RPMI7951 (cell line): ENCODE measurements around the gene KRTAP12-2. TPM values are rescaled to one million over a fixed set of nuclear protein-coding genes. Genes with fewer than 3 reads are reported as not detected.
"Not testable (repeated sequence)": the region's sequence is repeated elsewhere in the genome, so short reads cannot be mapped to it uniquely, and the experiment has no call there.

Experiments used
- DNase-seq: peaks from one replicate; pipeline ENCODE4 v3.0.0-alpha.2; 2012; ENCODE audit warnings: low read depth
- total RNA-seq: library from RNA; depleted of rRNA; stranded (reverse); fragments of >200 nt; shearing (Covaris generic); gene quantifications from 2 replicates; pipeline ENCODE4 v1.2.3, GENCODE V29; 2014

The KRTAP12-2 gene
- total RNA-seq, 1 experiment from 2014 or later: not detected

DNA sequence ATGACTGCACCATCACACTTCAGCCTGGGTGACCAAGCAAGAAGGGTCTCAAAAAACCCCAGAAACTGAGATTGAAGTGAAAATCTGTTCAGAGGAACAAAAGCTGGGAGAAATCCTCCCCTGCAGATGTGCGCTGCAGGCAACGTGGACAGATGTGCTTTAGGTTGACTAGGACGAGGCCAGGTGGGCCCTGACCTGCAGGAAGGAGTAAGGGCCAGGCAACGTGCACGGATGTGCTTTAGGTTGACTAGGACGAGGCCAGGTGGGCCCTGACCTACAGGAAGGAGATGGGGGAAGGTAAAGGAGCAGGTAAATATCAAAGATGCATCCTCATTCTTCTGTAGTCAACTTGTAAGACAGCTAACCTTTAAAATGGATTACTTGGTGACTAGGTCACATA, 17.8 kb upstream of the KRTAP12-2 start:
- no peak for DNase-seq

DNA sequence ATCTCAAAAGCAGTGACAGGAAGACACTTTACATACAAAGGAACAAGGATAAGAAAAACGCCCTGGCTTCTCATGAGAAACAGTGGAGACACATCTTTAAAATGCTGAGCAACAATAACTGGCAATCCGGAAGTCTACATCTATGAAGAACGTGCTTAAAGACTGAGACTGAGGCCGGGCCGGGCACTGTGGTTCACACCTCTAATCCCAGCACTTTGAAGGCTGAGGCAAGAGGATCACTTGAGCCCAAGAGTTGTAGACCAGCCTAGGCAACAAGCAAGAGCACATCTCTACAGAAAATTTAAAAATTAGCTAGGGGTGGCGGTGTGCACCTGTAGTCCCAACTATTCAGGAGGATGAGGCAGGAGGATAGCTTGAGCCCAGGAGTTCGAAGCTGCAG, 17.4 kb upstream of the KRTAP12-2 start:
- no peak for DNase-seq

DNA sequence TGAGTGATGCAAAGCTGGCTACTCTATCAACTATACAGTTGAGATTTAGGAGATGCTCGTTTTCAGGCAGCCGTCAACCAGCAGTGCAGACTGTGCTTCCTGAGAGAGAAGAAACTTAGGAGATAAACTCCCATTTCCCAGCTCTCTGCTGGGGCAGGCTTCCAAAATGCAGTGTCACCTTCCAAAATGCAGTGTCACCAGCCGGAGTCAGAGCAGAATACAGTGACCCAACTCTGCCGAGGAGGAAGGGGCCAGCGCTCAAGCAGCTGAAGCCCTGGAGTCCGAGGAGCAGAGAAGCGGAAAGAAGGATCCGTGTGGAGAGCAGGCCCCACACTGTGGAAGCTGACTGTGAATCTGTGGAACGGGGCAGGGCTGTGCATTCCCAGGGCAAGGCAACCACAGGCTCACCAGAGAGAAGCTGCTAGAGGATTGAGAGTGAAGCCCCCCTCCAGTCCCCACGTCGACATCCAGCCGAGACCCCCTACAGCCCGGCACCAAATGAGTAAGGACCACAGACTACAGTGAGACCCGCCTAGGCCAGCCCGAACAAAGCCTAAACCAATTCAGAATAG, 15.9 kb upstream of the KRTAP12-2 start:
- no peak for DNase-seq

DNA sequence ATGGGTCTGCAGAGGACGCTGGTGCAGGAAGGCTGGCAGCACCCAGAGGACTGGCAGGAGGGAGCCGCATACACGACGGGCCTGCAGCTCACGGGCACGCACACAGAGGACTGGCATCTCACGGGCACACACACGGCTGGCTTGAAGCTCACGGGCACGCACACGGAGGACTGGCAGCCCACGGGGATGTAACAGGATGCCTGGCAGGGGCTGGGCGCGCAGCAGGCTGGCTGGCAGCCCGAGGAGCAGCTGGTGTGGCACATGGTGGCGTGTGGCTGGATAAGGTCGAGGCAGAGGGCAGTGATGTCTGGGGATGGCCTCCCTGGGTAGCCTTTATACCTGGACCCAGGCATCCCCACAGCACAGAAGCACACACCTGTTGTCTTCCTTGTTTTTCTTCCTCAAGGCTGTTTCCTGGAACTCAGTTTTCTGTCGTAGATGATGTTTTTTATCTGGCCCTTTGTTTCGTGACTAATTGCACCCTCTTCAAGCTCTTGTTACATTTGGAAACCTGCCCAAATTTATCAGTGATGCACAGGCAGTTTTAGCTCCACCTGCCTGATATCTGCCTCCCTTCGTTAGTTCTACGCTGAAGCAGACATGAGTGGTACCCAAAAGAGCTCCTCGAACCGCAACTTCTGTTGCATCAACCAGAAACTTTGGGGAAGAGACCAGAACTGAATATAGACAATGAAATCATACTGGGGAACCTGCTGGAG, 15.3 kb upstream of the KRTAP12-2 start, which contains the start of gene KRTAP12-1:
Gene KRTAP12-1, minus strand, starts transcription at position 303 of the 719 bp plus-strand sequence. Its CDS starts 40 bp downstream, at position 263.
- DNase-seq: no peak

DNA sequence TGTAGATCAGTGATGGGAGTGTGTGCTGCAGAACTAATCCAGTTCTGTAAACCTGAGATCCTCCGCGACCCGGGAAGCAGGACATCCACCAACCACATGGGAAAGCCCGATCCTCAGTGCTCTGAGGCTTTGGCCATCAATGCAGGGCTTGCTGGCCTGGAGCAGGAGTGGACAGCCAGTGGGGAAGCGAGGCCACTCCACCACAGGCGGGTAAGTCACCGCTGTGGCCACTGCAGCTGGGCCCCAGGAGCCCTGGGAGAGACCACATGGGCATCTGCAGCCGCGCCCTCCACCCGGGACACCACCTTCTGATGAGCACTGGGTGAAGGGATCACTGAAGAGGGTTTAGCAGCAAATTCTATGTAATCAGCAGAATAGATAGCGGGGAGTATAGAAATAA, 14.4 kb upstream of the KRTAP12-2 start:
- no peak for DNase-seq

DNA sequence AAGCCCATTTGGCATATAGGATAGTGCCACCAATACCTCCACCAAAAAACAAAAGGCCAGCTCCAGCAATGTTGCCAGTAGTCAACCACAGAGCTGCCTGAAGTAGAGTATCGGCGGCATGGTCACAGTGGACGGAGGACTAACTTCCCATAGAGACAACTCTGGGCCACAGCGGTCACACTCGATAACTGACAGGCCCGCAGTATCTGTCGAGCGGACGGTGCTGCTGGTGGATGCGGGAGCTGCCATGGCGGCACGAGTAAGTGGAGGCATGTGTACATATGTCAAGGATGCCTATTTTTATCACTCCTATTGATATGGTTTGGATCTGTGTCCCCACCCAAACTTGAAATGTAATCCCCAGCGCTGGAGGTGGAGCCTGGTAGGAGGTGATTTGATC, 11.2 kb upstream of the KRTAP12-2 start:
- DNase-seq: no peak

DNA sequence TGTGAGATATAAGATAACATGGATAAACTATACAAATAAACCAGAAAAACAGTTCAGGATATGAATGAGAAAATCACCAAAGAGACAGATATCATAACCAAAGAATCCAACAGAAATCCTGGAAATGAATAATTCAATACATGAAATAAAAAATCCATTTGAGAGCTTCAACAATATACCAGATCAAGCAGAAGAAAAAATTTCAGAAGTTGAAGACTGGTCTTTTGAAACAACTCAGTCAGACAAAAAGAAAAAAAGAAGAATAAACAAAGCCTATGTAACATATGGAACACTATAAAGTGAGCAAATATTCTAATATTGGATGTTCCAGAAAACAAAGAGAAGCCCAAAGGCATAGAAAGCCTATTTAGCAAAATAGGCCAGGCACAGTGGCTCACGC, 5.2 kb upstream of the KRTAP12-2 start:
- DNase-seq: no peak

DNA sequence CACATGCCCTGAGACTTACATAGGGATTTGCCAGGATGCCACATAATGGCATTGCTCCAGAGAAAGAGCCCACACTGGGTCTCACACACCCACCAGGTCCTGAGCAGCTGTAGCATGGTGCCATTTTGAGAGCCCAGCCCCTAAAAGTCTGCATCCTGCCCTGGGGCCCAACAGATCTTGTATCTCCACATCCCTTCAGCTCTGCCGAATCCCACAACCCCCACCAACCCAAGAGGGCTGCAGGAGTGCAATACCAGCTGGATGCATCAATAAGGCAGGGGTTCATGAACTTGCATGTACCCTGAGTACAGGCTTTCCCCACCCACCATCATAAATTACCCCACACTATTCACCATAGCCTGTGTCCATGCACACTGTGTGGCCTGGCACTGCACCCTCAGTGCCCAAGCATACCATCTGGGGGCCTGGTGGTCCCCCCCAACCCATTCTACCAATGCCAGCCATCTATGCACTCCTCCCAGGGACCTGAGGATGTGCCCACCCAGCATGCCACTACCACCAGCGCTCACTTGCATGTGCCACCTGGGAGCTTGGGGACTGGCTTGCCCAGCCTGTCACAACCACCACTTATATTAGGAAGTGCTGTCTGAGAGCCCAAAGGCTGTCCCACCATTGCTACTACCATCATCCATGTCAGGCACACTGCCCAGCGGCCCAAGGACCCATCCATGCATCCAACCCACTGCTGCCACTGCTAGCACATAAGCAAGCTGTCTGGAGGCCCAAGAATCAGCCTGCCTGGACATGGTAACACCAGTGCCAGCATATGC, 4.1 kb upstream of the KRTAP12-2 start:
- DNase-seq: no peak

DNA sequence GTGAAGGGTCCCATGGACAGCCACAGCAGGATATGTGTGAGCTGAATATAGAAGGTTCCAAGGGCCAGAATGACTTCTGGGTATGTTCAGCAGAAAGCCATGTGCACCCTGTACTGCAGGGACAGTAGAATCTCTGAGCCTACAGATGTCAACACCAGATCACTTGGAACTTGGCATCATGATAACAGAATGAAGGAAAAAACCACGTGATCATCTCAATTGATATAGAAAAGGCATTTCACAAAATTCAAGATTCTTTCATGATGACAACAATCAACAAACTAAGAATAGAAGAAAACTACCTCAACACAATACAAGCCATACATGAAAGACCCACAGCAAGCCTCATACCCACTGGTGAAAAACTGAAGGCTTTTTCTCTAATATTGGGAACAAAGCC, 885 bp upstream of the KRTAP12-2 start:
- DNase-seq: no peak

DNA sequence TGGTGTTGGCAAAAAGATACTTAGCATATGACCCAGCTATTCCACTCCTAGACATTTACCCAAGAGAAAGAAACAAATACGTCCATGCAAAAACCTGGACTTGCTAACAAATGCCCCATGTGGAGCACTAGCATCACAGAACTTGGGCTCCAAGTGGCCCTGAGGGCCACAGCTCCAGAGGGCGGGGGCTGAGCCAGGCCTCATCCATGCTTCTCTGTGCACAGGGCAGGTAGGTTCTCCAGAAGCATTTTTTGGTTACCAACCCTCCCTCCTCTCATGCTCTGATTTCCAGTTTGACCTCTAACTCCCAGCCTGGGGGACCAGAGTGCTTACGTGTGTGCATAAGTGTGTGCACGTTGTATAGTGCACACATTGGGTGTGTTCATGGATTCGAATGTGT, 2.0 kb downstream of the KRTAP12-2 start:
- DNase-seq: no peak

DNA sequence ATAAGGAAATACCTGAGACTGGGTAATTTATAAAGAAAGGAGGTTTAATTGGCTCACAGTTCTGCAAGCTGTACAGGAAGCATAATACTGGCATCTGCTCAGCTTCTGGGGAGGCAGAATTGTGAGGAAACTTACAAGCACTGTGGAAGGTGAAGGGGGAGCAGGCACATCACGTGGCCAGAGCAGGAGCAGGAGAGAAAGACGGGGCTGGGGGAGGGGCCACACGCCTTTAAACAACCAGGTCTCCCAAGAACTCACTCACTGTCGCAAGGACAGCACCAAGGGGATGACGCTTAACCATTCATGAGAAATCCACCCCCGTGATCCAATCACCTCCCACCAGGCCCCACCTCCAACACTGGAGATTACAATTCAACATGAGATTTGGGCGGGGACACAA, 5.2 kb downstream of the KRTAP12-2 start:
- DNase-seq: not testable (repeated sequence)

DNA sequence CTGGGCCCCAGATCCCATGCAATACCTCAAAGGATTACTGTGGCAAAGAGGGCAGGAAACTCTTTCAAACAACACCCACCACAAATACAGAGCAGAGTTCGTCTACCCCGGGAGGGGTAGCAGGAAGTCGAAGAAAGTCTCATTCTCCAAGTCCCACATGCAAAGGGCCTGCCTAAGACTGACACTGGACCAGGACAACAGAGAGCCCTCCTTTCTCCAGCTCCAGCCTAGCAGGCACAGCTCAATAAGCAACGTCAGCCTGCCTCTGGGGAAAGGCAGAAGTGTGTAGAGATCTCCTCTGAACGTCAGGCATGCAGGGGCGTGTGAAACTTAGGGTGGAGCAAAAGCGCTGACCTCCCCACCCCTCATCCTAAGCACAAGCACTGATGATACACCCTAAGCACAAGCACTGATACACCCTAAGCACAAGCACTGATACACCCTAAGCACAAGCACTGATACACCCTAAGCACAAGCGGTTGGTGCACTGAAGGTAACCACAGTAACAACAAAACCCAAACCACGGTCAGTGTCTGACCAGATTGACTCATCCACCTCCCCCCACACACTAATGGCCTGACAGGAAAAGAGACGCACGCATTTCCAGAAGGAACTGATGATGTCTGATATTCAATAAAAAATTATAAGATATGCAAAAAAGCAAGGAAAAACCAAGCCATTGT, 7.7 kb downstream of the KRTAP12-2 start:
- DNase-seq: peak; percentile 2

DNA sequence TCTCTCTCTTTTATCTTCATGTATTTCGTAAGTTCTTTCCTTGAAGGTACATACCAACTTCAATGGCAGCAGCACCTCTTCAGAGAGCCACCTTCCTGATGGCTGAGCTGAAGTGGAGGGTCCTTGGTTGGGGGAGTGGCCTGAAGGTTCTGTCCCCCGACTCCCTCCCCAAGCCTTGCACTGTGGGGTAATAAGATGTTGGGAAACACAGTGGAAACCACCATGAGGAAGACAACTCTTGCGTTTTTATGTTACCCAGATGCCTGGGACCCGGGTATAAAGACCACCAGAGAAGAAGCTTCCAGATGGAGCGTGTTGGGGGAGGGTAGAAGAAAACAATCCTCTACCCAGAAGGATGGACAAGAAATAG, 8.2 kb downstream of the KRTAP12-2 start:
- DNase-seq: no peak

DNA sequence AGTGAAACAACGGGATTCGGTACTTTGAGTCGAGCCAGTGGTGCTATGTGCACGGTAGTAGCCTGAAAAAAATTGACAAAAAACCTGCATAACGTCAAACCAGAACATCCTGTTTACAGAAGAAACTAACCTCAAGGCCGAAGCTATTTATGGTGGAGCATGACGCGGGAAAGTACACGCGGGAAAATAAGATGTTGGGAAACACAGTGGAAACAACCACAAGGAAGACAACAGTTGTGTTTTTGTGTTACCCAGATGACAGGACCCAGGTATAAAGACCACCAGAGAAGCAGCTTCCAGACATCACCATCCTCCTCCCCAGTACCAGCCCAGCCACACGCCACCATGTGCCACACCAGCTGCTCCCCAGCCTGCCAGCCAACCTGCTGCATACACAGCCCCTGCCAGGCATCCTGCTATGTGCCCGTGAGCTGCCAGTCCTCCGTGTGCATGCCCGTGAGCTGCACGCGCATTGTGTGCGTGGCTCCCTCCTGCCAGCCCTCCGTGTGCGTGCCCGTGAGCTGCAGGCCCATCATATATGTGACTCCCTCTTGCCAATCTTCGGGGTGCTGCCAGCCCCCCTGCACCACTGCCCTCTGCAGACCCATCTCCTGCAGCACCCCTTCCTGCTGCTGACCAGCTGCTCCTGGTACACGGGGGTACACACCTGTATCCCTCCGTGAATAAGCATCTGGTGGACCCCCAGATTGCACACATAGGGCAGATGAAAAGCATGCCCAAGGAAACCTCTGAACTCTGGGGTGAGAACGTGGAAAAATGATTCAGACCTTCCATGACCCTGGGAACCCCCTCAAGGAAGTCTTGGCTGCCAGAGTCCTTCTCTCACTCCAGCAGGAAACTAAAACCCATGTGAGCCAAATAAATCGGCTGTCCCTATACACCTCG, 8.8 kb downstream of the KRTAP12-2 start, which contains the start of gene KRTAP12-3:
Gene KRTAP12-3, plus strand, starts transcription at position 298 of the 906 bp plus-strand sequence. Its CDS starts 48 bp downstream, at position 346.
- peak; percentile 1 for DNase-seq

DNA sequence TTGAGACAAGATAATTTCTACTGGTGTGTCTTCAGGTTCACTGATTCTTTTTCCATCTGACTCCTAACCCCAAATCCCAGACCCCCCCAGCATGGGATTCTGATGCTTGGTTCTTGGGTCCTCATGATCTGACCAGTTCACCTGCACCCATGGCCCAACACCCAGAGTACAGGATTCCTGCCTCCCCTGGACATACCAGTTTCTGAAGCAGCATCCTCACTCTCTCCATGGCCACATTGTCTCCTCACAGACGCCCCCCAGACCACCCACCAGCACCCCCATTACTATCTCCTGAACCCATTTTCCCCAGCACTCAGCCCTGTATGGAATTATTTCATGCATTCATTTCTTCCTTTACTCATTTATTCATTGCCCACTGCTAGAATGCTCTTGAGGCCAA, 9.9 kb downstream of the KRTAP12-2 start:
- DNase-seq: no peak

DNA sequence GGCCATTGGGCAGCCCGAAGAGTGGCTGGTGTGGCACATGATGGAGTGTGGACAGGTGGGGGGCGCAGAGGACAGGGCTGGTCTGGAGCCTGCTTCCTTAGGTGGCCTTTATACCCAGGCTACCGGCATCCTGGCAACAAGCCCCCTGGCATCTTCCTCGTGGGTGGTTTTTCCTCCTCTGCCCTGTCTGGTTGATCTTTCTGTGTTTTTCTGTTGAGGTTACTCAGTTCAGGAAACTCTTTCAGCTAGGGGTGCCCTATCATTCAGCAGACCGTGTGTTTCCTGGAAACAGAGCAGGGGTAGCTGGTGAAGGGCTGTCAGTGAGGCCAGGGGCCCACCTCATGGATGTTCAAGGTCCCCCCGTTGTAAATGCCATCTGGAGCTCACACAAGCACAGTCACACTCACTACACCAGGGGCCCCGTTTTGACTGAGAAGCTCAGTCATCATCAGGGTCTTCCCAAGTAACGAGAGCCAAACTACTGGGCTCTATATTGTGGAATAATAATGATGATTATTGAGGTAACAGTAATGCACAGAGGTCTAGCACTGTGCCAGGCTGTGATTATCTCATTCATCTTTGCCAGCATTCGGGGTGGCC, 12.1 kb downstream of the KRTAP12-2 start, which contains the start of gene KRTAP12-4:
Gene KRTAP12-4, minus strand, starts transcription at position 84 of the 600 bp plus-strand sequence. Its CDS starts 45 bp downstream, at position 39.
- DNase-seq: no peak

DNA sequence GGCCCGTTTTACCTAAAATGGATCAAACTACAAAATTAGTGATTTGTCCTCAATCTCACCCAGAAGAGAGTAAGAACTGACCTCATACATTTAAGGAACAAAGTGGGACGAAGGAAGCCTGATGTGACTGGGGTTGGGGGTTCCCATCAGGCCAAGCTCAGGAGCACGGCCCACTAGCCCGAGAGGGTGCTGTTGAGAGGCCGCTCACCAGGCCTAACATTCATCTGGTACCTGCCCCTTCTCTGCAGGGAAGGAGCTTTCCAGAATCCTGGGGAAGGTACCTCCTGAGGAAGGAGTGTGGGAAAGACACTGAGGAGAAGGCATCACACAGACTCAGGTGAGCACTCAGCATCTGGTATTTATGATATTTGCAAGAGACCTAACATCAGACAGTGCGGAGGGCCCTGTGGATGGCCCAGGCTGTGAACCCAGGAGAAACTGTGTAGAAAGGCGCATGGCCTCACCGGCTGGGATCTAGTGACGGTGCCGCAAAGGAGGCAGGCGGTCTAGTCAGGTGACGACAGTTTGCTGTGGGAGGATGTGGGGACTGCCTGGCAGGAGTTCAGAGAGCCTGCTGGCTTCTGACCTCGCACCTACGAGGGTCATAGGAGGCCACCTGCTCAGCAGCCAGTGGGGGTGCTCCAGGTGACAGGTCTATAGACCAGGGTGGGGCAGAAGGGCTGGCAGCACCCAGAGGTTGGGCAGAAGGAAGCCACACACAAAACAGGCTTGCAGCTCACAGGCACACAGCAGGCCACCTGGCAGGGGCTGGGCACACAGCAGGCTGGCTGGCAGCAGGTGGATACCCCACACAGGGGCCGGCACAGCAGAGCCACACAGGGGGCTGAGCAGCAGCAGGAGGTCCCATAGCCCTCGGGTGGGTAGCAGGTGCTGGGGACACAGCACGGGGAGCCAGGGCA, 12.8 kb downstream of the KRTAP12-2 start:
- no peak for DNase-seq

DNA sequence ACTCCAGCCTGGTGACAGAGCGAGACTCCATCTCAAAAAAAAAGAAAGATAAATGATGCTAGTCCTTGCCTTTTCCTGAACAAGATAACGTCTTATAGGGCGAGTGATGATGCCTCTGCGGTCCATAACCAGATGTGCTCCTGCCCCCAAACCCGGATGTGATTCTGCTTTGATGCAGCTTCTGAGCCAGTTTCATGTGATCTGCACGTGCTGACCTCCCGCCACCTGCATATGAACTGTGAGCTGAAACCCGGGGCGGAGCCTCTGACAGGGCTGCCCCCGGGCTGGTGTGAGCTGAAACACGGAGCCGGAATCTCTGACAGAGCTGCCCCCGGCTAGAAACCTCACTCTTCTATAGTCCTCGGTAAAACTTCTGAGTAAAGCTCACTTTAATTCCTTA, 13.6 kb downstream of the KRTAP12-2 start:
- DNase-seq: peak; percentile 3

DNA sequence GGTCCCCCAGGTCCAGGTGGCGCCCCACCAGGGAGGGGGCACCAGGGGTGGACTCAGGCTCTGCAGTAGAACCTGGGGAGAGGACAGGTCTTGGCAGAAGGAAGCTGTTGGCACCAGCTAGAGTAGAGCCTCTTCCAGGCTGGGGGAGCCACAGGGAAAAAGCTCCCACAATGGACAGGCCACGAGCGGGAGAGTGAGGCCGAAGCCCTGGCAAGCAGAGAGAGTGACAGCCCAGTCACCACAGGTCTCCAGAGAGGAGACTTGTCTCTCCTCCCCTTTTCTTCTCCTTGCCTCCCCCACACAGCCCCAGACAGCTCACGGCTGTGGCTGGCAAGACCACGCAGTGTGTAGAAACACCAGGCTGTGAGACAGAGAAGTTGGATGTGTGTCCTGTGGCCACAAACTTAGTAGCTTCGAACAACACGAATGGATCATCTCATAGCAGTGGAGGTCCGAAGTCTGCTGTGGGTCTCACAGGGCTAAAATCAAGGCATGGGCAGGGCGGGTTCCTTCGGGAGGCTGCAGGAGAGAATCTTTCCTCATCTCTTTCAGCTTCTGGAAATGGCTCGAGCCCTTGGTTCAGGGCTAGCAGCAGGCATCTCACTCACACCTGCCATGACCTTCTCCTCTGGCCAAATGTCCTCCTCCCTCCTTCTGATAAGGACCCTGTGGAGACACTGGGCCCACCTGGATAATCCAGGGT, 15.6 kb downstream of the KRTAP12-2 start:
- DNase-seq: no peak
